Vagina (tissue), 2 donors: ENCODE data around the gene ADORA1.

Experiments used
- POLR2A ChIP-seq, 2 donors: fragments of 450-650 bp; IDR thresholded peaks; one replicate each; pipeline ENCODE4 v1.6.1; 2017; ENCODE audit warnings: antibody characterized with exemption in 2 of 2, mild to moderate bottlenecking in 2 of 2, moderate library complexity in 2 of 2
- TF ChIP-seq, protein P1 (sequence below), 3 experiments: fragments of 450-650 bp in 2 of 3; fragments of 200-600 bp in 1 of 3; sonication (generic) in 1 of 3; IDR thresholded peaks; one replicate each; pipeline ENCODE4 v1.5.1; 2017 to 2019; ENCODE audit warnings: antibody characterized with exemption in 3 of 3, mild to moderate bottlenecking in 2 of 3, moderate library complexity in 2 of 3

DNA sequence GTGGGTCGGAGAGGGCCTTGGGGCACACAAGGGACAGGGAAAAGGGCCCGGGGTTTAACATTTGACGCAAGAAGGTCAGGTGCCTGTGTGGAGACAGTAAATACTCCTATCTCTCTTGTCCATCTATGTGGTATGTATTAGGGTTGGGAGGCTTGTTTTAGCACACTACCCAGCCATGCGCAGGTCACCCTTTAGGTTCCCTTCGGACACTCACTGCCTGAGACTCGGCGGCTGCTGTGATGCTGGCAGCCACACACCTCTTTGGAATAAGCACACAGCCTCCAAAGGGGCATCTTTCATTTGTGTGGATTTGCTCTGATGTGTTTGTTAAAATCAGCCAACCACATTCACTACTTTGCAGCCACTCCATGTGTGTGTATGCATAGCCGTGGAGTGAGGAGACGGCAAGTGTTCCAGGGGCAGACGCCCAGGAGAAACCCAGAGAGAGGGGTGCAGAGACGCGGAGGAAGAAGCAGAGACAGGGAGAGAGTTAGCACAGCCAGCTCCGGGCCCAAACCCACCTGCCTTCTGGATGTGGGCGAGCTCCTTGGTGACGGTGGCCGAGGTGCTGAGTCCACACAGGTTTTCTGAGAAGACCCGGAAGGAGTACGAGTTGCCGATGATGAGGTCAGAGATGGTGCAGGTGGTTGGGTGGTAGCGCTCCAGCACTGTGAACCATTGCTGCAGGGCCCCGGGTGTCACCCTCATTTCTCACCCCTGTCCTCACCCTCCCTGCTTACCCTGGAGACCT, 42.4 kb downstream of the ADORA1 start:
- TF ChIP-seq, protein P1, sequence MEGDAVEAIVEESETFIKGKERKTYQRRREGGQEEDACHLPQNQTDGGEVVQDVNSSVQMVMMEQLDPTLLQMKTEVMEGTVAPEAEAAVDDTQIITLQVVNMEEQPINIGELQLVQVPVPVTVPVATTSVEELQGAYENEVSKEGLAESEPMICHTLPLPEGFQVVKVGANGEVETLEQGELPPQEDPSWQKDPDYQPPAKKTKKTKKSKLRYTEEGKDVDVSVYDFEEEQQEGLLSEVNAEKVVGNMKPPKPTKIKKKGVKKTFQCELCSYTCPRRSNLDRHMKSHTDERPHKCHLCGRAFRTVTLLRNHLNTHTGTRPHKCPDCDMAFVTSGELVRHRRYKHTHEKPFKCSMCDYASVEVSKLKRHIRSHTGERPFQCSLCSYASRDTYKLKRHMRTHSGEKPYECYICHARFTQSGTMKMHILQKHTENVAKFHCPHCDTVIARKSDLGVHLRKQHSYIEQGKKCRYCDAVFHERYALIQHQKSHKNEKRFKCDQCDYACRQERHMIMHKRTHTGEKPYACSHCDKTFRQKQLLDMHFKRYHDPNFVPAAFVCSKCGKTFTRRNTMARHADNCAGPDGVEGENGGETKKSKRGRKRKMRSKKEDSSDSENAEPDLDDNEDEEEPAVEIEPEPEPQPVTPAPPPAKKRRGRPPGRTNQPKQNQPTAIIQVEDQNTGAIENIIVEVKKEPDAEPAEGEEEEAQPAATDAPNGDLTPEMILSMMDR (IDR thresholded peaks at IDR 0.05): no peak
- TF ChIP-seq POLR2A (IDR thresholded peaks at IDR 0.05): no peak
